ENCODE measurements around the gene SNAP29.

The SNAP29 gene

GRCh38 chr22:20866736-20867135 is 7.9 kb downstream of the SNAP29 start:
- no peaks in the 10 kb centered on the region for H3K9me2 ChIP-seq (replicated peaks; ENCODE audit: insufficient read depth, low read length)
- peak overlapping the region; percentile 47 for H3K4me3 ChIP-seq (ENCODE audit: low read length)
- peak overlapping the region; percentile 54 for H2AFZ ChIP-seq (ENCODE audit: low read length)
- peak overlapping the region; percentile 88 for H3K4me2 ChIP-seq (ENCODE audit: low read depth, low read length)
- peak overlapping the region; percentile 85 for H3K27ac ChIP-seq (ENCODE audit: low read length)
- H3K9me3 ChIP-seq (replicated peaks; ENCODE audit: insufficient read depth, low read length) = no peaks in the 10 kb centered on the region
- no peak for TF ChIP-seq EZH2 (optimal IDR thresholded peaks at IDR 0.05; ENCODE audit: low read depth, low read length)
- H3F3A ChIP-seq (ENCODE audit: insufficient read depth, low read length) = peaks cover 18% of the 10 kb centered on the region; the same call in 1 of the 2 replicates
- H3K79me2 ChIP-seq (ENCODE audit: low read length) = peaks cover 40% of the 10 kb centered on the region
- H3K27me3 ChIP-seq (replicated peaks; ENCODE audit: insufficient read depth, low read length) = no peaks in the 10 kb centered on the region
- peaks cover 26% of the 10 kb centered on the region for H3K4me1 ChIP-seq (ENCODE audit: low read length)
- no peaks in the 10 kb centered on the region for H4K20me1 ChIP-seq (ENCODE audit: insufficient read depth, low read length)
- peak; percentile 9 for DNase-seq
- peak overlapping the region; percentile 63; the same call in 1 of the 2 replicates for H3K9ac ChIP-seq (ENCODE audit: low read length)
- no peaks in the 10 kb centered on the region for H3K36me3 ChIP-seq (replicated peaks; ENCODE audit: insufficient read depth, low read length)

GRCh38 chr22:20867179-20868024 is 8.6 kb downstream of the SNAP29 start:
- Histone ChIP-seq H3K9me2 (replicated peaks; ENCODE audit: insufficient read depth, low read length) (no peaks in the 10 kb centered on the region), H4K20me1 (ENCODE audit: insufficient read depth, low read length) (no peaks in the 10 kb centered on the region), H3K4me2 (ENCODE audit: low read depth, low read length) (peak overlapping the region; percentile 88), H3K27me3 (replicated peaks; ENCODE audit: insufficient read depth, low read length) (no peaks in the 10 kb centered on the region), H2AFZ (ENCODE audit: low read length) (peak overlapping the region; percentile 54), H3K27ac (ENCODE audit: low read length) (peak overlapping the region; percentile 85), H3F3A (ENCODE audit: insufficient read depth, low read length) (peaks cover 18% of the 10 kb centered on the region; the same call in 1 of the 2 replicates), H3K9ac (ENCODE audit: low read length) (peak overlapping the region; percentile 63), H3K79me2 (ENCODE audit: low read length) (peaks cover 35% of the 10 kb centered on the region), H3K36me3 (replicated peaks; ENCODE audit: insufficient read depth, low read length) (no peaks in the 10 kb centered on the region), H3K4me1 (ENCODE audit: low read length) (peaks cover 26% of the 10 kb centered on the region), H3K9me3 (replicated peaks; ENCODE audit: insufficient read depth, low read length) (no peaks in the 10 kb centered on the region), H3K4me3 (ENCODE audit: low read length) (peak overlapping the region; percentile 47)
- TF ChIP-seq EZH2phosphoT487 (IDR thresholded peaks at IDR 0.05; ENCODE audit: low read length) (no peak), EZH2 (optimal IDR thresholded peaks at IDR 0.05; ENCODE audit: low read depth, low read length) (no peak), CTCF (IDR thresholded peaks at IDR 0.05; ENCODE audit: low read length) (no peak)
- peak; percentile 89 for DNase-seq

GRCh38 chr22:20868025-20868962 is 9.5 kb downstream of the SNAP29 start:
- Histone ChIP-seq H3K4me3 (ENCODE audit: low read length) (peak overlapping the region; percentile 47; the same call in 1 of the 2 replicates), H3K9ac (ENCODE audit: low read length) (peak overlapping the region; percentile 63; the same call in 1 of the 2 replicates), H2AFZ (ENCODE audit: low read length) (peak overlapping the region; percentile 54; the same call in 1 of the 2 replicates), H3K36me3 (replicated peaks; ENCODE audit: insufficient read depth, low read length) (no peaks in the 10 kb centered on the region), H3K9me2 (replicated peaks; ENCODE audit: insufficient read depth, low read length) (no peaks in the 10 kb centered on the region), H3F3A (ENCODE audit: insufficient read depth, low read length) (peaks cover 18% of the 10 kb centered on the region; the same call in 1 of the 2 replicates), H3K27me3 (replicated peaks; ENCODE audit: insufficient read depth, low read length) (no peaks in the 10 kb centered on the region), H3K9me3 (replicated peaks; ENCODE audit: insufficient read depth, low read length) (no peaks in the 10 kb centered on the region), H3K4me1 (ENCODE audit: low read length) (peaks cover 26% of the 10 kb centered on the region), H3K27ac (ENCODE audit: low read length) (peak overlapping the region; percentile 85), H4K20me1 (ENCODE audit: insufficient read depth, low read length) (no peaks in the 10 kb centered on the region), H3K4me2 (ENCODE audit: low read depth, low read length) (peak overlapping the region; percentile 88), H3K79me2 (ENCODE audit: low read length) (peaks cover 30% of the 10 kb centered on the region)
- TF ChIP-seq EZH2phosphoT487 (IDR thresholded peaks at IDR 0.05; ENCODE audit: low read length) (no peak), CTCF (IDR thresholded peaks at IDR 0.05; ENCODE audit: low read length) (no peak)
- no peak for DNase-seq

Data from MM.1S (cell line).